Measurements from ENCODE around the gene IFT43.

The IFT43 gene

GRCh38 chr14:76080471-76080870 lies 94.9 kb downstream of the IFT43 start:
- Histone ChIP-seq H3K4me3 (ENCODE audit: low read length) (no peak overlapping the region), H3K9ac (ENCODE audit: low read depth, low read length) (no peak overlapping the region), H3K27me3 (ENCODE audit: insufficient read depth, low read length) (no peaks in the 10 kb centered on the region), H3K36me3 (ENCODE audit: insufficient read depth, low read length) (no peaks in the 10 kb centered on the region), H3K4me1 (ENCODE audit: insufficient read depth, low read length) (peaks cover 25% of the 10 kb centered on the region), H3K9me3 (ENCODE audit: insufficient read depth, low read depth, low read length) (no peaks in the 10 kb centered on the region), H3K27ac (ENCODE audit: low read depth, low read length) (no peak overlapping the region)
- WGBS = 82% methylated on average over 5 of the region's 6 CpGs

DNA sequence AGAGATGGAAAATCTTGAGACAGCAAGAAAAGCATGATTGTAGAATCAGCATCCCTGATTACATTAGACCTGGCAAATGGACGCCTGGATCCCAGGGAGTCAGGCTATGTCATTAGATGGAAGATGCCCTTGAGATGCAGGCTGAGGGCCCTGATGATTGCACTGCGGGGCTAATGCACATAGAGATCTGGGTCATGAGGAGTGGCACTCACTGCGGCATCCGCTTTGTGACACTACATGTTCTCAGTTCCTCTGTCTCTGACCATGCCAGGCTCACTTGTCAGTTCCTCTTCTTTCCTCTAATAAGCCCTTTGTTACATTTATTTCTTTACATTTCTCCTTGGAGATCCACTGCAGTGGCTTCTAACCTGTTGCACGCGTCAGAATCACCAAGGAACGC lies 96.1 kb downstream of the IFT43 start:
- H3K27ac ChIP-seq (ENCODE audit: low read depth, low read length) = no peak overlapping the region
- no peak overlapping the region for H3K4me3 ChIP-seq (ENCODE audit: low read length)
- 95% methylated on average over 7 of the region's 7 CpGs for WGBS

DNA sequence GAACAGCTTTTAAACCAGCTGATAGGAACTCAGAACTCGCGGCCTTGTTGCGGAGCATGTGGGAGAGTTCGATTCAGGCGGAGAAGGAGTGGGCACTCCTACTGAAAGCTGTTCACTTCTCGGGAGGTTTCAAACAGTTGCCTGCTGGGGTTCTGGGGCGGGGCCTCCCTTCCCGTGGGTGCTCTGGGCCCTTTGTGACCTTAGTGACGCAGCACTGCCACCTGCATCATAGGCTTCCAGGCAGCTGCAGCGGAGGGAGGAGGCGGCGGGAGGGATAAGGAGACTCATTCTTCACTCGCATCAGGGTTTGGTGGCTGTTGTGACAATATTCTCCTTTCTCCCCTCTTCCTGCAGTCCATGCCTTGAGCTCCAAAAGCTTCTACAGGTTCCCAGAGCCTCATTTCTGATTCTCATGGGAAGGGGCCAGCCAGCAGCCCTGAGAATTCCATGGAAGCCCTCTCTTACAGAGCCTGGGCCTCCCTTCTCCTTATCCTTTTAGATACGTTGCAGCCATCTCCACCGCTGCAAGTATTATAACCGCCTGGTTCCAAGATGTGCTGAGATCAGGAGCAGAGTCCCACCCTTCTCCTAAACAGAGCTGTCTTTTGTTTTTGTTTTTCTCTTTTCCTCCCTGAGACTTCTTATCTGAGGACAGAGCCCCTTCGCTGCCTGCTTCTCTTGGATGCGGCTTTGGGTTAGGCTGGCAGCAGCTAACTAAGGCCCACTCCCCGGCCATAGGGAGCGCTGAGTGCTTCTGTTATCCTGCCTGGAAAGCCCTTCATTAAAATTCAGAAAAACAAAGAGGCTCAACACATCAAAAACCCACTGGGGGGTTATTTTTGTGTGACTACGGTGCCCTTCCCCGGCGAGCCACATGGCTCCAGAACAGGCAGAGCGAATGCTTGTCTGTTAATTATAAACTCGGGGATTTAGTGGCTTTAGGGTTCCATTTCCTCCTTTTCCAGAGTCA lies 98.5 kb downstream of the IFT43 start:
- Histone ChIP-seq H3K36me3 (ENCODE audit: insufficient read depth, low read length) (no peaks in the 10 kb centered on the region), H3K4me1 (ENCODE audit: insufficient read depth, low read length) (peaks cover 25% of the 10 kb centered on the region), H3K9me3 (ENCODE audit: insufficient read depth, low read depth, low read length) (no peaks in the 10 kb centered on the region), H3K27ac (ENCODE audit: low read depth, low read length) (peak overlapping the region; percentile 48; the same call in 1 of the 2 replicates), H3K9ac (ENCODE audit: low read depth, low read length) (peak overlapping the region; percentile 7; the same call in 1 of the 2 replicates), H3K27me3 (ENCODE audit: insufficient read depth, low read length) (no peaks in the 10 kb centered on the region), H3K4me3 (ENCODE audit: low read length) (no peak overlapping the region)
- 48% methylated on average over 25 of the region's 25 CpGs for WGBS

More for the DNA sequence above, 96.1 kb downstream of the IFT43 start:
- H3K9ac ChIP-seq (ENCODE audit: low read depth, low read length) = no peak overlapping the region
- no peaks in the 10 kb centered on the region for H3K27me3 ChIP-seq (ENCODE audit: insufficient read depth, low read length)
- H3K36me3 ChIP-seq (ENCODE audit: insufficient read depth, low read length) = no peaks in the 10 kb centered on the region
- peaks cover 21% of the 10 kb centered on the region for H3K4me1 ChIP-seq (ENCODE audit: insufficient read depth, low read length)
- no peaks in the 10 kb centered on the region for H3K9me3 ChIP-seq (ENCODE audit: insufficient read depth, low read depth, low read length)

DNA sequence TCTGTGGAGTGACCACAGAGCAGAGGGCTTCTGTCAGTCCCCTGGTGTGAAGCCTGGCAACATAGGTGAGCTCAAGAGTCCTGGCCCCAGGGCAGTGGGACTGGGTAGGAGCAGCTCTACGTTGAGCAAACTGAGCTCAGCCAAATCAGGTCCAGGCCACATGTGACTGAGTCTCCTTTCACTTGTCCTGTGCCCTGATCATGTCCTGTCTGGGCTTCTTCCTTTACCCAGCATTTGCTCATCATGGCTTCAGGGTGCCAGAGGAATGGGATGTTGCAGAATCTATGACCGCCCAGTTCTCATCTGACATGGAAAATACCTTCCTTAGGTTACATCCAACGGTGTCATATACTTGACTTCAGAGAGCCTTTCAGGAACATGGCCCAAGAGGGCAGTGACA lies 99.8 kb downstream of the IFT43 start:
- Histone ChIP-seq H3K4me1 (ENCODE audit: insufficient read depth, low read length) (peaks cover 25% of the 10 kb centered on the region), H3K27me3 (ENCODE audit: insufficient read depth, low read length) (no peaks in the 10 kb centered on the region), H3K4me3 (ENCODE audit: low read length) (no peak overlapping the region), H3K9ac (ENCODE audit: low read depth, low read length) (no peak overlapping the region), H3K27ac (ENCODE audit: low read depth, low read length) (no peak overlapping the region), H3K36me3 (ENCODE audit: insufficient read depth, low read length) (no peaks in the 10 kb centered on the region), H3K9me3 (ENCODE audit: insufficient read depth, low read depth, low read length) (no peaks in the 10 kb centered on the region)
- WGBS = 89% methylated on average over 3 of the region's 3 CpGs

DNA sequence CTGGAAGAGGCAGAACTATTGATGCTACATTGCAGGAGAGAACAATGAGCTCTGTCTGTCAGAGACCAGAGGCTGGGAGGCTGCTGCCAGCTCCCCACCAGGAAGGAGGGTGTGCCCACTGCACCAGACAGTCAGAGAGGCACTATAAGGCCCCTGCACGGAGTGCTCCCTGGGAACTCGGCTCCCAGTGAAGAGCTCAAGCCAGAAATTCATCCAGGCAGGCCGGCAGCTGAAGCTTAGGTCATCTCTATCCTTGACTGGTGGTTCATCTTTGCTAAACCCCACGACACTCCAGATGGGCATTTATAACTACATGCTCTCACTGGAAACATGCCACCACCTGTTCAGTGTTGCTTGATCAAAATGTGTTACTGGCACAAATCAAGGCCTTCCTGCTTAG lies 101.1 kb downstream of the IFT43 start:
- H3K4me1 ChIP-seq (ENCODE audit: insufficient read depth, low read length) = peaks cover 28% of the 10 kb centered on the region
- no peaks in the 10 kb centered on the region for H3K9me3 ChIP-seq (ENCODE audit: insufficient read depth, low read depth, low read length)
- H3K27me3 ChIP-seq (ENCODE audit: insufficient read depth, low read length) = no peaks in the 10 kb centered on the region
- 88% methylated on average over 4 of the region's 4 CpGs for WGBS
- no peak overlapping the region for H3K9ac ChIP-seq (ENCODE audit: low read depth, low read length)
- H3K4me3 ChIP-seq (ENCODE audit: low read length) = no peak overlapping the region
- no peak overlapping the region for H3K27ac ChIP-seq (ENCODE audit: low read depth, low read length)
- H3K36me3 ChIP-seq (ENCODE audit: insufficient read depth, low read length) = no peaks in the 10 kb centered on the region

- 88% methylated on average over 8 of the region's 8 CpGs for WGBS
- H3K4me3 ChIP-seq (ENCODE audit: low read length) = no peak overlapping the region
- H3K9ac ChIP-seq (ENCODE audit: low read depth, low read length) = no peak overlapping the region
- no peaks in the 10 kb centered on the region for H3K36me3 ChIP-seq (ENCODE audit: insufficient read depth, low read length)
- H3K9me3 ChIP-seq (ENCODE audit: insufficient read depth, low read depth, low read length) = no peaks in the 10 kb centered on the region
- H3K27me3 ChIP-seq (ENCODE audit: insufficient read depth, low read length) = no peaks in the 10 kb centered on the region
- no peak overlapping the region for H3K27ac ChIP-seq (ENCODE audit: low read depth, low read length)
- H3K4me1 ChIP-seq (ENCODE audit: insufficient read depth, low read length) = peaks cover 27% of the 10 kb centered on the region
Measured at GRCh38 chr14:76088326-76088725, 102.8 kb downstream of the IFT43 start.

- Histone ChIP-seq H3K9me3 (ENCODE audit: insufficient read depth, low read depth, low read length) (no peaks in the 10 kb centered on the region), H3K4me1 (ENCODE audit: insufficient read depth, low read length) (peaks cover 21% of the 10 kb centered on the region)
Measured at GRCh38 chr14:76088771-76089571, 103.4 kb downstream of the IFT43 start.

GRCh38 chr14:76089575-76089974 lies 104.0 kb downstream of the IFT43 start:
- H3K27ac ChIP-seq (ENCODE audit: low read depth, low read length) = no peak overlapping the region
- peaks cover 15% of the 10 kb centered on the region for H3K4me1 ChIP-seq (ENCODE audit: insufficient read depth, low read length)
- WGBS = 91% methylated on average over 6 of the region's 6 CpGs
- no peaks in the 10 kb centered on the region for H3K9me3 ChIP-seq (ENCODE audit: insufficient read depth, low read depth, low read length)
- H3K4me3 ChIP-seq (ENCODE audit: low read length) = no peak overlapping the region
- no peaks in the 10 kb centered on the region for H3K27me3 ChIP-seq (ENCODE audit: insufficient read depth, low read length)
- no peak overlapping the region for H3K9ac ChIP-seq (ENCODE audit: low read depth, low read length)
- no peaks in the 10 kb centered on the region for H3K36me3 ChIP-seq (ENCODE audit: insufficient read depth, low read length)

More at GRCh38 chr14:76088771-76089571, 103.4 kb downstream of the IFT43 start:
- 88% methylated on average over 16 of the region's 16 CpGs for WGBS
- H3K36me3 ChIP-seq (ENCODE audit: insufficient read depth, low read length) = no peaks in the 10 kb centered on the region
- no peak overlapping the region for H3K9ac ChIP-seq (ENCODE audit: low read depth, low read length)
- H3K27me3 ChIP-seq (ENCODE audit: insufficient read depth, low read length) = no peaks in the 10 kb centered on the region
- H3K4me3 ChIP-seq (ENCODE audit: low read length) = no peak overlapping the region
- no peak overlapping the region for H3K27ac ChIP-seq (ENCODE audit: low read depth, low read length)

DNA sequence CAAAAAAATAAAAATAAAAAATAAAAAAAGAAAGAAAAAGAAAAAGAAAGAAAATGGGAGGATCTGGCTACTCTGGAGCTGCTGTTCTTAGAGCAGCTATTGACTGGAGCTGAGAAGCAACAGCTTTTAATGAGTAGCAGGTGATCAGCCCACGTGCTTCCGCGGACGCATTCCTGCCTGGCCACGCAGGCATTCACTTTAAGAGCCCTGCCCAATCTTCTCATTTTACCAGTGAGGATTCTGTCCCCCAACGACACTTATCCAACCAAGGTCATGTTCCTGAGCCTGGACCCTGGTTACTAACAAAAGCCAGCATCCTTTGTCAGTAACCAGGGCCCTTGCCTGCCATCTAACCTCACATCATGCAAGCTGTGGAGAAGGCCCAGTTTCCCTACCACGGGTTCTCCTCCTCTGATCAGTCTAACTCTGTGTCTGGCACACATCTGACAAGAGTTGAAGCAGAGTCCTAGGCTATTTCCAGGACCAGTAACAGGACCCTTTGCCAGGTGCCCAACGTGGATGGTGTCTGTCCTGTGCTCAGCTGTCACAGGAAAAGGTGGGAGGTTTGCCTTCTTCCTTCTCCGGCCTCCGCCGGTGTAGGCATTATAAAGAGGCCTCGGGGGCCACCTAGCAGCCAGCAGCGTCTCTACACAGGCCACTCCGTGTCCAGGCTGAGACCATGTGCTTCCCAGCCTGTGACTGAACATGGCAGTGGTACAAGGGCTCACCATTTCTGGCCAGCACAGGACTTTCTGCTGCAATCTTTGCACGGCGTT lies 105.2 kb downstream of the IFT43 start:
- 82% methylated on average over 16 of the region's 16 CpGs for WGBS
- no peaks in the 10 kb centered on the region for H3K9me3 ChIP-seq (ENCODE audit: insufficient read depth, low read depth, low read length)
- no peak overlapping the region for H3K4me3 ChIP-seq (ENCODE audit: low read length)
- no peaks in the 10 kb centered on the region for H3K36me3 ChIP-seq (ENCODE audit: insufficient read depth, low read length)
- no peak overlapping the region for H3K27ac ChIP-seq (ENCODE audit: low read depth, low read length)
- H3K27me3 ChIP-seq (ENCODE audit: insufficient read depth, low read length) = no peaks in the 10 kb centered on the region
- peaks cover 8% of the 10 kb centered on the region for H3K4me1 ChIP-seq (ENCODE audit: insufficient read depth, low read length)
- no peak overlapping the region for H3K9ac ChIP-seq (ENCODE audit: low read depth, low read length)

GRCh38 chr14:76093077-76093476 lies 107.5 kb downstream of the IFT43 start:
- H3K4me3 ChIP-seq (ENCODE audit: low read length) = no peak overlapping the region
- 100% methylated on average over 2 of the region's 2 CpGs for WGBS

More at GRCh38 chr14:76093077-76093476, 107.5 kb downstream of the IFT43 start:
- H3K36me3 ChIP-seq (ENCODE audit: insufficient read depth, low read length) = no peaks in the 10 kb centered on the region
- H3K9ac ChIP-seq (ENCODE audit: low read depth, low read length) = no peak overlapping the region
- peaks cover 8% of the 10 kb centered on the region for H3K4me1 ChIP-seq (ENCODE audit: insufficient read depth, low read length)
- no peaks in the 10 kb centered on the region for H3K27me3 ChIP-seq (ENCODE audit: insufficient read depth, low read length)
- H3K27ac ChIP-seq (ENCODE audit: low read depth, low read length) = no peak overlapping the region
- H3K9me3 ChIP-seq (ENCODE audit: insufficient read depth, low read depth, low read length) = no peaks in the 10 kb centered on the region

All from HUES64 (cell line).